HepG2 (cell line): ENCODE data around the gene ZBTB48. TPM values are rescaled to one million over a fixed set of nuclear protein-coding genes. Genes with fewer than 3 reads are reported as not detected.

Experiments used
- ATAC-seq: fragments of 200-7000 bp; cut with Tn5 transposase; 3 replicates; pipeline ENCODE4 v1.9.1; 2020; ENCODE audit warnings: mild to moderate bottlenecking, moderate library complexity
- BruUV-seq: library from RNA; stranded (reverse); fragments of 400-500 nt; replicated peaks from 2 replicates; lab custom pipeline; 2021; lab: Mats Ljungman, UMichigan
- CTCF ChIA-PET: fragments of 300-600 bp; formaldehyde crosslinking; extraction: SDS; loops from one replicate; lab custom pipeline; 2021; ENCODE audit warnings: low total read pairs, inconsistent platforms, low intra/inter-chr PET ratio; lab: Yijun Ruan, JAX
- POLR2A ChIA-PET: fragments of 350-600 bp; sonication (Branson Sonifier 250); formaldehyde crosslinking; loops from one replicate; lab custom pipeline; 2020; ENCODE audit warnings: antibody characterized with exemption, inconsistent platforms; lab: Yijun Ruan, JAX
- DNase-seq: peaks from one replicate; pipeline ENCODE4 v3.0.0-alpha.2; 2015; ENCODE audit warnings: low spot score
- FAIRE-seq: peaks from 3 replicates; lab custom pipeline; 2011; peaks lifted over from hg19 to GRCh38; lab: Jason Lieb, UNC
- H2AFZ ChIP-seq: one replicate; pipeline ENCODE4 v1.6.1; 2011; ENCODE audit warnings: low read length, inconsistent platforms
- H3K27ac ChIP-seq: fragments of 300-600 bp; 3 replicates; pipeline ENCODE4 v1.8.0; 2011; ENCODE audit warnings: mixed run types, mild to moderate bottlenecking, mixed read lengths, low read length, inconsistent platforms; ENCODE audit not compliant: insufficient read depth; ENCODE audit errors: extremely low read length
- H3K27me3 ChIP-seq, 2 experiments: fragments of 200-600 bp in 1 of 2; 2 replicates in 1 of 2; 3 replicates in 1 of 2; pipeline versions ENCODE4 v1.6.0 to v1.8.0; 2011; ENCODE audit warnings: low read length in 2 of 2, mild to moderate bottlenecking in 2 of 2, moderate library complexity in 2 of 2, inconsistent platforms in 1 of 2; ENCODE audit not compliant: insufficient read depth in 2 of 2, control insufficient read depth in 1 of 2
- H3K36me3 ChIP-seq, 2 experiments: fragments of 200-600 bp in 1 of 2; replicated peaks in 1 of 2; 2 replicates in 1 of 2; 3 replicates in 1 of 2; pipeline versions ENCODE4 v1.5.1 to v1.8.0; 2011; ENCODE audit warnings: low read length in 2 of 2, inconsistent platforms in 1 of 2; ENCODE audit not compliant: insufficient read depth in 2 of 2, control insufficient read depth in 1 of 2
- H3K4me1 ChIP-seq: 2 replicates; pipeline ENCODE4 v1.5.1; 2012; ENCODE audit warnings: low read length, inconsistent platforms; ENCODE audit not compliant: insufficient read depth
- H3K4me2 ChIP-seq: 2 replicates; pipeline ENCODE4 v1.6.0; 2011; ENCODE audit warnings: low read depth, low read length, inconsistent platforms
- H3K4me3 ChIP-seq, 3 experiments: fragments of 200-600 bp in 1 of 3; sonication (generic), shearing (Covaris generic) in 1 of 3; replicated peaks in 1 of 3; 2 replicates each; pipeline ENCODE4 v1.5.1; 2011 to 2016; ENCODE audit warnings: low read length in 3 of 3, inconsistent platforms in 2 of 3, low read depth in 2 of 3, mild to moderate bottlenecking in 2 of 3, control low read depth in 1 of 3, mixed read lengths in 1 of 3; ENCODE audit not compliant: insufficient read depth in 1 of 3
- H3K79me2 ChIP-seq: one replicate; pipeline ENCODE4 v1.6.1; 2011; ENCODE audit warnings: low read length, inconsistent platforms; ENCODE audit not compliant: insufficient read depth
- H3K9ac ChIP-seq: 2 replicates; pipeline ENCODE4 v1.6.0; 2011; ENCODE audit warnings: mild to moderate bottlenecking, low read depth, low read length, inconsistent platforms; ENCODE audit not compliant: insufficient read depth
- H3K9me3 ChIP-seq: 2 replicates; pipeline ENCODE4 v1.5.1; 2012; ENCODE audit warnings: mild to moderate bottlenecking, low read length
- H4K20me1 ChIP-seq: 2 replicates; pipeline ENCODE4 v1.6.0; 2011; ENCODE audit warnings: inconsistent platforms, mild to moderate bottlenecking, low read length, moderate library complexity; ENCODE audit not compliant: insufficient read depth
- ATRX ChIP-seq: sonication (generic); formaldehyde crosslinking; IDR thresholded peaks from 2 replicates; pipeline ENCODE4 v1.4.0; 2020; ENCODE audit warnings: missing genetic modification reagents, borderline replicate concordance
- FOXO4 ChIP-seq: sonication (generic); formaldehyde crosslinking; conservative IDR thresholded peaks from 2 replicates; pipeline ENCODE4 v1.8.1; 2023; ENCODE audit warnings: missing genetic modification reagents
- KDM2A ChIP-seq: sonication (generic); formaldehyde crosslinking; IDR thresholded peaks from 2 replicates; pipeline ENCODE4 v1.4.0; 2020; ENCODE audit warnings: low read depth, missing genetic modification reagents, borderline replicate concordance
- MATR3 ChIP-seq: sonication (generic); formaldehyde crosslinking; IDR thresholded peaks from 2 replicates; pipeline ENCODE4 v1.4.0; 2020; ENCODE audit warnings: missing genetic modification reagents
- MEF2D ChIP-seq: sonication (generic); formaldehyde crosslinking; IDR thresholded peaks from 2 replicates; pipeline ENCODE4 v1.5.1; 2020; ENCODE audit warnings: mild to moderate bottlenecking, missing genetic modification reagents
- NFKBIZ ChIP-seq: IDR thresholded peaks from 2 replicates; pipeline ENCODE4 v1.6.1; 2018; ENCODE audit warnings: missing genetic modification reagents, missing compliant biosample characterization
- PHF8 ChIP-seq: sonication (generic); formaldehyde crosslinking; IDR thresholded peaks from 2 replicates; pipeline ENCODE4 v1.5.0; 2020; ENCODE audit warnings: missing genetic modification reagents
- RFXAP ChIP-seq: sonication (generic); formaldehyde crosslinking; IDR thresholded peaks from 2 replicates; pipeline ENCODE4 v1.4.0; 2020; ENCODE audit warnings: missing genetic modification reagents, borderline replicate concordance
- ZNF230 ChIP-seq: sonication (generic); formaldehyde crosslinking; IDR thresholded peaks from 2 replicates; pipeline ENCODE4 v1.4.0; 2020; ENCODE audit warnings: mild to moderate bottlenecking, missing genetic modification reagents
- ZNF235 ChIP-seq: sonication (generic); formaldehyde crosslinking; IDR thresholded peaks from 2 replicates; pipeline ENCODE4 v1.8.1; 2023; ENCODE audit warnings: mild to moderate bottlenecking, missing genetic modification reagents, borderline replicate concordance
- ZNF326 ChIP-seq: sonication (generic); formaldehyde crosslinking; IDR thresholded peaks from 2 replicates; pipeline ENCODE4 v1.4.0; 2020; ENCODE audit warnings: missing genetic modification reagents, borderline replicate concordance
- ZNF549 ChIP-seq: sonication (generic); formaldehyde crosslinking; IDR thresholded peaks from 2 replicates; pipeline ENCODE4 v1.5.0; 2020; ENCODE audit warnings: missing genetic modification reagents
- ZNF878 ChIP-seq: sonication (generic); formaldehyde crosslinking; IDR thresholded peaks from 2 replicates; pipeline ENCODE4 v1.8.1; 2023; ENCODE audit warnings: mild to moderate bottlenecking, missing genetic modification reagents, moderate library complexity
- WGBS: methylation state at CpG from one replicate; pipeline ENCODE4 v1.1.6; 2017; ENCODE audit warnings: low lambda C conversion rate; 5-methylcytosine and 5-hydroxymethylcytosine counted together
- in situ Hi-C: cut with HindIII; loops from 2 replicates; pipeline ENCODE4 v1.10.0; 2017; ENCODE audit warnings: low pct_unique_long_range_greater_than_20kb; ENCODE audit not compliant: extremely low pct_ligation_motif_present
- intact Hi-C: fragments of 100-400 bp; cut with micrococcal nuclease; formaldehyde crosslinking; loops from one replicate; pipeline ENCODE4 v1.10.0; 2022; ENCODE audit not compliant: unreplicated experiment
- polyA plus RNA-seq, 8 experiments: library from polyadenylated mRNA; depleted of rRNA in 3 of 8; stranded (reverse) in 7 of 8; unstranded in 1 of 8; fragments of >200 nt; fragmentation: Illumina TruSeq in 4 of 8; extraction: Trizol in 4 of 8; gene quantifications; 2 replicates each; pipeline versions ENCODE4 v1.2.1 to v1.2.3, GENCODE V29; 2011 to 2016; ENCODE audit warnings: low read depth in 4 of 8, missing spikeins in 1 of 8, mixed read lengths in 1 of 8; ENCODE audit not compliant: insufficient read depth in 1 of 8
- total RNA-seq, 5 experiments: library from RNA; depleted of rRNA; stranded (reverse); fragments of >200 nt; fragmentation: Illumina TruSeq; extraction: Trizol; gene quantifications; 2 replicates each; pipeline ENCODE4 v1.2.3, GENCODE V29; 2016; ENCODE audit warnings: low read depth in 1 of 5
- TF ChIP-seq, protein P1 (sequence below): sonication (generic); formaldehyde crosslinking; IDR thresholded peaks from 2 replicates; pipeline ENCODE4 v1.4.0; 2020; ENCODE audit warnings: mild to moderate bottlenecking, missing genetic modification reagents

The ZBTB48 gene
- total and polyA plus RNA-seq, 2 of the 13 experiments (the other 11 are each of a cell fraction or from before 2014, with no cell fraction given) = 13.0 to 17.1 TPM

DNA sequence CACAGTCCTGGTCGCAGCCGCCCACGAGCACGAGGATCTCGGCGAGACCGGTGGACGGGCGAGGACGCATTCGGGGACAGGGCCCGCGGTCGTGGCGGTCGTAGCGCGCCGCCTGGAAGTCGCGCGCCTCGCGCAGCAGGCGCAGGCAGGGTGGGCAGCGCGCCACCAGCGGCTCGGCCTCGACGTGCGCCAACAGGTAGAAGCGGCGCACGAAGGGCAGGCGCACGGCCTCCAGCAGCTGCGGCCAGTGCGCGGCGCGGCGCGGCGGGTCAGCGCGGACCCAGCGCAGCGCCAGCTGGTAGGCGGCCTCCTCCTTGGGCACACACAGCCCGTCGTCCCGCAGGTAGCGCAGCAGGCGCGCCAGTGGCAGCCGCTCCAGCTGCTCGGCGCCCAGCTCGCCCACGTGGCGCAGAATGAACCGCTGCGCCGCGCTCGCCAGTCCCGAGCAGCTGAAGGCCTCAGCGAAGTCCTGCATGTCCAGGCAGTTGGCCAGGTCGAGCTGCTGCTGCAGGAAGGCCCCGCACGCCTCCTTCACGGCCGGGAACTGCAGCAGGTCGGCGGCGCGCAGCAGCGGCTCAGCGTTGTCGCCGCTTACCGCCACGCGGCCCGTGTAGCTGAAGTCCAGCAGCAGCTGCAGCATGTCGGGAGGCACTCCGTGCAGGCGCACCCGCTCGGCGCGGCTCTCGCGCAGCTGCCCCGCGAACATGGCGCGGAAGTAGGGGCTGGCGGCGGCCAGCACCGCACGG is 22.3 kb downstream of the ZBTB48 start:
- ChIA-PET CTCF (interaction anchor here (1.3 kb wide), 1 partner anchor 48 kb away, joined by 5 read pairs; the partner anchor contains the start of gene NOL9), POLR2A (interaction anchor here (0.6 to 7.1 kb wide), 11 partner anchors 10 to 183 kb away, joined by 3 to 113 read pairs (median 5); partner anchors contain the start of genes CAMTA1, NOL9, PHF13 and PLEKHG5)
- DNase-seq = no peak
- H3K79me2 ChIP-seq = peaks cover 50% of the 10 kb centered on the region
- ATAC-seq = peak; percentile 48
- intact Hi-C loops (loop anchor here (1.0 to 2.0 kb wide), 2 partner anchors 23 to 32 kb away; partner anchors contain the start of gene ZBTB48), in situ Hi-C loops (no loop called here)
- H3K4me2 ChIP-seq = peak overlapping the region; percentile 97
- peaks cover 54% of the 10 kb centered on the region for H3K4me1 ChIP-seq
- peaks cover 36% of the 10 kb centered on the region for H4K20me1 ChIP-seq
- peaks cover 13 to 24% of the 10 kb centered on the region in 2 experiments for H3K36me3 ChIP-seq
- no peaks in the 10 kb centered on the region for H3K9me3 ChIP-seq
- H3K27me3 ChIP-seq = no peaks in the 10 kb centered on the region; a peak in 1 of 5 replicates
- H3K4me3 ChIP-seq = peak overlapping the region; percentile 77 to 93 (median 92)
- no peak overlapping the region for H2AFZ ChIP-seq
- FAIRE-seq = no peak
- no TSS peak for BruUV-seq
- H3K9ac ChIP-seq = peak overlapping the region; percentile 87
- H3K27ac ChIP-seq = peak overlapping the region; percentile 100
- WGBS = under 1% methylated on average over 32 of the region's 103 CpGs
- TF ChIP-seq, protein P1, sequence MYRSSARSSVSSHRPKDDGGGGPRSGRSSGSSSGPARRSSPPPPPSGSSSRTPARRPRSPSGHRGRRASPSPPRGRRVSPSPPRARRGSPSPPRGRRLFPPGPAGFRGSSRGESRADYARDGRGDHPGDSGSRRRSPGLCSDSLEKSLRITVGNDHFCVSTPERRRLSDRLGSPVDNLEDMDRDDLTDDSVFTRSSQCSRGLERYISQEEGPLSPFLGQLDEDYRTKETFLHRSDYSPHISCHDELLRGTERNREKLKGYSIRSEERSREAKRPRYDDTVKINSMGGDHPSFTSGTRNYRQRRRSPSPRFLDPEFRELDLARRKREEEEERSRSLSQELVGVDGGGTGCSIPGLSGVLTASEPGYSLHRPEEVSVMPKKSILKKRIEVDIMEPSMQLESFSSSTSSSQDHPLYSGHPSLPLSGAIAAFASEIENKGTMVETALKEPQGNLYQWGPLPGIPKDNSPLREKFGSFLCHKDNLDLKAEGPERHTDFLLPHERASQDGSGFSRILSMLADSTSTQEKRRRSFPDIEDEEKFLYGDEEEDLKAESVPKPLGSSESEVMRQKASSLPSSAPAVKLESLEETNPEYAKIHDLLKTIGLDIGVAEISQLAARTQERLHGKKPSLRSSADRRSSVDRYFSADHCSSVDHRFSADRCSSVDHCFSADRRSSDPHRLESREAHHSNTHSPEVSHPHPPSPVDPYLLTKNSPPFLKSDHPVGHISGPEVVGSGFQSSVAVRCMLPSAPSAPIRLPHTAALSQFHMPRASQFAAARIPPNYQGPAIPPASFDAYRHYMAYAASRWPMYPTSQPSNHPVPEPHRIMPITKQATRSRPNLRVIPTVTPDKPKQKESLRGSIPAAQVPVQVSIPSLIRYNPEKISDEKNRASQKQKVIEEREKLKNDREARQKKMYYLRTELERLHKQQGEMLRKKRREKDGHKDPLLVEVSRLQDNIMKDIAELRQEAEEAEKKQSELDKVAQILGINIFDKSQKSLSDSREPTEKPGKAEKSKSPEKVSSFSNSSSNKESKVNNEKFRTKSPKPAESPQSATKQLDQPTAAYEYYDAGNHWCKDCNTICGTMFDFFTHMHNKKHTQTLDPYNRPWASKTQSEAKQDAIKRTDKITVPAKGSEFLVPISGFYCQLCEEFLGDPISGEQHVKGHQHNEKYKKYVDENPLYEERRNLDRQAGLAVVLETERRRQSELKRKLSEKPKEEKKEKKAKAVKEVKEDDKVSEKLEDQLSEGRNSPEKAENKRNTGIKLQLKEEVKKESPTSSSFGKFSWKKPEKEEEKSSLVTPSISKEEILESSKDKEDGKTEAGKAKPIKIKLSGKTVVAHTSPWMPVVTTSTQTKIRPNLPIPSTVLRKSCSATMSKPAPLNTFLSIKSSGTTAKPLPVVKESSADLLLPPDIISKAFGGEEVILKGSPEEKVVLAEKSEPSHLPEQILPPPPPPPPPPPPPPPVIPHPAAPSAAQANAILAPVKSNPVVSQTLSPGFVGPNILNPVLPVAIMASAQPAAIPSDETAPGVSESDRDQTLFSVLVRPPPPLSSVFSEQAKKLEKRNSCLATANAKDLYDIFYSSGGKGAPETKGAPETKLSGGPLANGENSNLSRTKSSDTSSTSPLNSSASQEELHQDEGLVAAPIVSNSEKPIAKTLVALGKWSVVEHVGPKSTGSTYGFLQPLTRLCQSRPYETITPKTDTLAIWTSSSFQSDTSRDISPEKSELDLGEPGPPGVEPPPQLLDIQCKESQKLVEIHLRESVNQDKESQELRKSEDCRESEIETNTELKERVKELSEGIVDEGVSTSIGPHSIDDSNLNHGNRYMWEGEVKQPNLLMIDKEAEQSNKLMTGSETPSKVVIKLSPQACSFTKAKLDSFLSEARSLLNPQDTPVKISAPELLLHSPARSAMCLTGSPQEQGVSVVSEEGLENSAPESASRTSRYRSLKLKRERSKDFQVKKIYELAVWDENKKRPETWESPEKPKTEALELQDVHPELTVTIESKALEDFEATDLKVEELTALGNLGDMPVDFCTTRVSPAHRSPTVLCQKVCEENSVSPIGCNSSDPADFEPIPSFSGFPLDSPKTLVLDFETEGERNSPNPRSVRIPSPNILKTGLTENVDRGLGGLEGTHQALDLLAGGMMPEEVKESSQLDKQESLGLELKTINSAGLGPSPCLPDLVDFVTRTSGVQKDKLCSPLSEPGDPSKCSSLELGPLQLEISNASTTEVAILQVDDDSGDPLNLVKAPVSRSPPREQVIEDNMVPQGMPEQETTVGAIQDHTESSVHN (CRISPR knock-in tag) = 0 out of 2 replicates have a peak, but pooled peaks have one; percentile 22
- TF ChIP-seq ZNF878 (CRISPR knock-in tag) = no peak
- TF ChIP-seq RFXAP (CRISPR knock-in tag) = 0 out of 2 replicates have a peak, but pooled peaks have one; percentile 69
- TF ChIP-seq FOXO4 (CRISPR knock-in tag) = peak; percentile 85; the same call in 1 of the 2 replicates
- no peak for TF ChIP-seq MEF2D
- TF ChIP-seq KDM2A (CRISPR knock-in tag) = no peak; the same call in 1 of the 2 replicates
- peak; percentile 74 for TF ChIP-seq PHF8 (CRISPR knock-in tag)
- TF ChIP-seq ATRX = no peak
- TF ChIP-seq ZNF230 (CRISPR knock-in tag) = peak; percentile 13; the same call in 1 of the 2 replicates
- 0 out of 2 replicates have a peak, but pooled peaks have one; percentile 20 for TF ChIP-seq MATR3 (CRISPR knock-in tag)
- TF ChIP-seq ZNF235 (CRISPR knock-in tag) = peak; percentile 88; the same call in 1 of the 2 replicates
- 0 out of 2 replicates have a peak, but pooled peaks have one; percentile 5 for TF ChIP-seq NFKBIZ
- no peak for TF ChIP-seq ZNF549 (CRISPR knock-in tag)
- TF ChIP-seq ZNF326 (CRISPR knock-in tag) = no peak
